Caki2 (cell line): Measurements from ENCODE around the gene ABLIM2. TPM values are rescaled to one million over a fixed set of nuclear protein-coding genes. Genes with fewer than 3 reads are reported as not detected.

Experiments used
- DNase-seq: peaks from one replicate; pipeline ENCODE4 v3.0.0-alpha.2; 2015; ENCODE audit warnings: low read depth
- in situ Hi-C: cut with HindIII; loops from 2 replicates; pipeline ENCODE4 v1.10.0; 2016; ENCODE audit warnings: low sequenced_read_pairs, low pct_unique_long_range_greater_than_20kb, mixed read lengths
- total RNA-seq: library from RNA; depleted of rRNA; stranded (reverse); fragments of >200 nt; shearing (Covaris generic); gene quantifications from 2 replicates; pipeline ENCODE4 v1.2.3, GENCODE V29; 2014; ENCODE audit warnings: low replicate concordance

Gene ABLIM2
- total RNA-seq, 1 experiment from 2014 or later, result 2.1 TPM

- no peak for DNase-seq
- in situ Hi-C loops, result no loop called here
Observed at GRCh38 chr4:8071766-8072165, 86.8 kb downstream of the ABLIM2 start.

- in situ Hi-C loops, result no loop called here
- no peak for DNase-seq
Observed at GRCh38 chr4:8070736-8071718, 87.6 kb downstream of the ABLIM2 start.

GRCh38 chr4:8069102-8069752 is 89.4 kb downstream of the ABLIM2 start:
- DNase-seq, result no peak
- in situ Hi-C loops, result no loop called here

GRCh38 chr4:8067945-8068896 is 90.4 kb downstream of the ABLIM2 start:
- no peak for DNase-seq
- in situ Hi-C loops, result no loop called here

GRCh38 chr4:8067274-8067936 is 91.2 kb downstream of the ABLIM2 start:
- DNase-seq, result no peak
- in situ Hi-C loops, result no loop called here

GRCh38 chr4:8066336-8066931 is 92.2 kb downstream of the ABLIM2 start:
- in situ Hi-C loops, result no loop called here

GRCh38 chr4:8063974-8064563 is 94.5 kb downstream of the ABLIM2 start:
- peak; percentile 8 for DNase-seq
- in situ Hi-C loops, result no loop called here

More at GRCh38 chr4:8066336-8066931, 92.2 kb downstream of the ABLIM2 start:
- DNase-seq, result no peak

- no peak for DNase-seq
- in situ Hi-C loops, result no loop called here
Observed at GRCh38 chr4:8061573-8061972, 97.0 kb downstream of the ABLIM2 start.

- no peak for DNase-seq
- in situ Hi-C loops, result no loop called here
Observed at GRCh38 chr4:8061145-8061544, 97.5 kb downstream of the ABLIM2 start.

GRCh38 chr4:8060632-8061031 is 98.0 kb downstream of the ABLIM2 start:
- DNase-seq, result no peak
- in situ Hi-C loops, result no loop called here

GRCh38 chr4:8058031-8058479 is 100.6 kb downstream of the ABLIM2 start:
- no peak for DNase-seq
- in situ Hi-C loops, result no loop called here

- in situ Hi-C loops, result no loop called here
- DNase-seq, result no peak
Observed at GRCh38 chr4:8055206-8055605, 103.4 kb downstream of the ABLIM2 start.

- in situ Hi-C loops, result no loop called here
- DNase-seq, result no peak
Observed at GRCh38 chr4:8053688-8054449, 104.7 kb downstream of the ABLIM2 start.

- in situ Hi-C loops, result no loop called here
- DNase-seq, result no peak
Observed at GRCh38 chr4:8052160-8052691, 106.4 kb downstream of the ABLIM2 start.

GRCh38 chr4:8051644-8052043 is 107.0 kb downstream of the ABLIM2 start:
- in situ Hi-C loops, result no loop called here
- no peak for DNase-seq

- in situ Hi-C loops, result no loop called here
- no peak for DNase-seq
Observed at GRCh38 chr4:8050555-8051206, 107.9 kb downstream of the ABLIM2 start.
